GM20000 (cell line): ENCODE results near the gene GRB10.

Experiments used
- DNase-seq: peaks from one replicate; pipeline ENCODE4 v3.0.0; 2012; ENCODE audit warnings: low spot score
- CTCF ChIP-seq: IDR thresholded peaks from 2 replicates; pipeline ENCODE4 v1.5.1; 2012; ENCODE audit warnings: mild to moderate bottlenecking, control low read depth; ENCODE audit errors: extremely low read depth, missing control alignments

GRB10 gene

GRCh38 chr7:50822706-50823105, 40.0 kb upstream of the GRB10 start:
- no peak for DNase-seq
- no peak for TF ChIP-seq CTCF

- DNase-seq: no peak
- TF ChIP-seq CTCF: no peak
Observed at GRCh38 chr7:50822110-50822509, 39.4 kb upstream of the GRB10 start.

DNA sequence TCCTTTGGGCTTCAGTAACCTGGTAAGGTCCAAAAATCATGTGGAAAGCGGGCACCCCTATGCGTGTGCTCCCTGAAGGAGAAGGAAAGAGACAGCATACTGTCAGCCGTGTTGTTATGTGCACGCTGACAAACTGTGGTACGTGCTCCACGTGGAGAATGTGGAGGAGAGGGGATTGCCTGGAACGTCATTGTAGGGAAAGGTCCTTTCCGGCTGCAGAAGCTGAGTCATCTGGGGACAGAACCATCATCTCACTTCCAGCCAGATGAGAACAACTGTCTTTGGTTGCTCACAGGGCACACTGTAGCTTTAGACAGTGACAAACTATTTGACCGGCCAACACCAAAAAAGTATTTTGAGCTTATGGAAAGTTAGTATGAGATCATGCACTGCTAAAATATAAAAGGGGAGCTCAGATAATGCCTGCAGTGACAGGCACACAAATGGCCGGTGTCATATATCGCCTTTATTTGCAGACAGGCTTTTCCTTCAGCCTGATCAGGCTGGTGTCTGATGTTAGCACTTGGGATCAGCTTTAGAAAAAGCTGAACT, 38.8 kb upstream of the GRB10 start:
- no peak for DNase-seq
- no peak for TF ChIP-seq CTCF

DNA sequence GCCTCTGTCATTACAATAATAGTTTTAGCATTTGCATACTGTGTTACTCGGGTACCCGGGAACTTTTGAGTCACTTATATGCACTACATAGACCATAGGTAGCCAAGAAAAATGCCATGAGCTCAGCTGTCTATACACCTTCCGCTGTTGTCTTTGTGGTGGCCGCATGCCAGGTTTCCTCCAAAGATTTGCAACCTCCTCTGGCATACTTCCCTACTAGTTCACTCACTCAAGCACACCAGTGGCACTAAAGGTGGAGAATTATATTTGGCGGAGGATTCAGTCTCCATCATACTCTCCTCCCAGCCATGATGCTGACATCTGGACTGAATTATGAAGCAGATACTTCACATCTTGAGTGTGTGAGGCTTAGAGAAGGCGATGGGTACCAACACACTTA, 35.6 kb upstream of the GRB10 start:
- DNase-seq: no peak
- no peak for TF ChIP-seq CTCF

- DNase-seq: no peak
- no peak for TF ChIP-seq CTCF
Observed at GRCh38 chr7:50817561-50817960, 34.9 kb upstream of the GRB10 start.

DNA sequence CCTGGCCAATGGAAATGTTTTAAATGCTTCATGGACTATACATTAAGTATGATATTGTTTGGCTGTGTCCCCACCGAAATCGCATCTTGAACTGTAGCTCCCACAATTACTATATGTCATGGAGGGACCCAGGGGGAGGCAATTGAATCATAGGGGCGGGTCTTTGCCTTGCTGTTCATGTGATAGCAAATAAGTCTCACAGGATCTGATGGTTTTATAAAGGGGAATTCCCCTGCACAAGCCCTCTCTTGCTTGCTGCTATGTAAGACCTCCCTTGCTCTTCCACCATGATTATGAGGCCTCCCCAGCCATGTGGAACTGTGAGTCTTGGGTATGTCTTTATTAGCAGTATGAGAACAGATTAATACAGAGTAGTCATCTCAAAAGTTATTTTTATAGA, 32.4 kb upstream of the GRB10 start:
- TF ChIP-seq CTCF: no peak
- DNase-seq: no peak

DNA sequence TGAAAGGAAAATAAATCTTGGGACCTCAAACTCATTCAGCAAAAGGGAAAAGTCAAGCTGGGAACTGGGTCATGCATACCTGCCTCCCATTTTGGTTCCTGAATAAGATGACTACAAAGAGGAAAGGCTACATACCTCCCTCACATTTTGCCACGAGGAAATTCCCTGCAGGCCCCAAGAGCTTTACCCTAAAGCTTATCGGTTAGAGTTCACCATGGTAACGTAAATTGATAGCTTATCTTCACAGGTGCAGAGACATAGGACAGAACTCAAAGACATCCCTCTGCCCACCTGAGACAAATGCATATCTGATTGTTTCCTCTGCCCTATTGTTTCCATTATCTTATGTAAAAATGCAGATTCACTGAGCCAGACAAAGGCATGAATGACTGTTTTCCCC, 31.5 kb upstream of the GRB10 start:
- no peak for DNase-seq
- no peak for TF ChIP-seq CTCF
